ENCODE results near the gene PMM1. TPM values are rescaled to one million over a fixed set of nuclear protein-coding genes. Genes with fewer than 3 reads are reported as not detected.

PMM1 gene
- total and polyA plus RNA-seq, 2 of the 13 experiments (the other 11 are each of a cell fraction or from before 2014, with no cell fraction given) = 17.8 to 95.6 TPM

DNA sequence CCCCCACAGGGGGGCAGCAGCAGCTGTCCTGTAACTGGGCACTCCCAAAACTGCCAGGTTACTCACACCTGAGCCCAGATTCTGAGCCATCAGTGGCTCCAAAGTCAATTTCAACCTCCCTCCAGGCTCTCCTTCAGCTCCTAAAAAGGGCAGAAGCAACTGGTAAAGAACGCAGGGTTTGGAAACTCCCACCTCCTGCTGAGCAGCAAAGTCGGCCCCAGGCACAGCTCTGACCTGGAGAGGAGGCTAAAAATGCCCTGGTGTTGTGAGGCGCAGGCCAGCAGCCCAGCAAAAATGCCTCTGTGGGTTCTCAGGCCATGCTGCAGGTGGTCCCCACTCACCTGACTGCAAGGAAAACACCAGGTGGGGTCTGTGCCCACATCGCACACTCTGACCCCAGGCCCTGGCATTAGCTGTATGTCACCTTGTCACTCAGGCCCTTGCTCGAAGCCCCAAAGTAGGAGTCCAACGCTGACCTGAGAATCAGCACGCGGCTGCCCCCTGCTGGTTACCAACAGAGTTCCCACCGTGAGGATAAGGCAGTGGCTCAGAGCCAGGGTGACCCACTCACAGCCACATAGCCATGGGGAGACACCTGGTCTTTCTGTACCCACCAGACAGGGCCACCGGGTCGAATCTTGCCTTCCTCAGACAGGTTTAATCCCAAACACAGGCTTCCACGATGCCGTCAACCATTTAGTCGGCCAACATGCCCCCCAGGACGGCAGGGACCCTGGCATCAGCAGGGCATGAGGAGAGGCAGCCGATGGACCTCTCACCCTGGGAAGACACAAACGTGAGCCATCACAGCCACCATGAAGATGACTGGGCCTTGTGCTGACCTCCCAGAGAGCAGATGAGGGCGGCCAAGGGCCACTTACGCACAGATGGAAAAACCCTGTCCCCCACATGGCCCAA is 56.5 kb downstream of the PMM1 start (continued):
- no peak for TF ChIP-seq EP300 (IDR thresholded peaks at IDR 0.05; ENCODE audit: low read depth in 2 of 2, low read length in 2 of 2)
- no peak for TF ChIP-seq EP300 (CRISPR knock-in tag; IDR thresholded peaks at IDR 0.05; ENCODE audit: borderline replicate concordance)
- TF ChIP-seq SOX5 (CRISPR knock-in tag; IDR thresholded peaks at IDR 0.05; ENCODE audit: borderline replicate concordance) = no peak
- no peak for TF ChIP-seq ZNF777 (CRISPR knock-in tag; IDR thresholded peaks at IDR 0.05)
- TF ChIP-seq PAX8 (CRISPR knock-in tag; IDR thresholded peaks at IDR 0.05; ENCODE audit: borderline replicate concordance) = no peak
- no peak for TF ChIP-seq HIVEP1 (CRISPR knock-in tag; IDR thresholded peaks at IDR 0.05)
- no peak for TF ChIP-seq SMARCE1 (IDR thresholded peaks at IDR 0.05; ENCODE audit: borderline replicate concordance)
- no peak for TF ChIP-seq ZNF513 (CRISPR knock-in tag; conservative IDR thresholded peaks at IDR 0.05)
- TF ChIP-seq CTCF (CRISPR knock-in tag; IDR thresholded peaks at IDR 0.05) = peak; percentile 92
- no peak for TF ChIP-seq TBX3 (IDR thresholded peaks at IDR 0.05; ENCODE audit: borderline replicate concordance)
- TF ChIP-seq, protein P1, sequence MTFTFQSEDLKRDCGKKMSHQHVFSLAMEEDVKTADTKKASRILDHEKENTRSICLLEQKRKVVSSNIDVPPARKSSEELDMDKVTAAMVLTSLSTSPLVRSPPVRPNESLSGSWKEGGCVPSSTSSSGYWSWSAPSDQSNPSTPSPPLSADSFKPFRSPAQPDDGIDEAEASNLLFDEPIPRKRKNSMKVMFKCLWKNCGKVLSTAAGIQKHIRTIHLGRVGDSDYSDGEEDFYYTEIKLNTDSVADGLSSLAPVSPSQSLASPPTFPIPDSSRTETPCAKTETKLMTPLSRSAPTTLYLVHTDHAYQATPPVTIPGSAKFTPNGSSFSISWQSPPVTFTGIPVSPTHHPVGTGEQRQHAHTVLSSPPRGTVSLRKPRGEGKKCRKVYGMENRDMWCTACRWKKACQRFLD (CRISPR knock-in tag; IDR thresholded peaks at IDR 0.05; ENCODE audit: borderline replicate concordance) = no peak
- no peak for TF ChIP-seq POLR2AphosphoS2 (IDR thresholded peaks at IDR 0.05; ENCODE audit: low read depth, low read length)
- no peak for TF ChIP-seq GMEB2 (CRISPR knock-in tag; IDR thresholded peaks at IDR 0.05; ENCODE audit: low read depth)
- TF ChIP-seq TEAD3 (CRISPR knock-in tag; optimal IDR thresholded peaks at IDR 0.05; ENCODE audit: borderline replicate concordance) = peak; percentile 24
- peak; percentile 13; the same call in 1 of the 2 replicates for TF ChIP-seq ZNF263 (CRISPR knock-in tag; IDR thresholded peaks at IDR 0.05)
- no peak for TF ChIP-seq ZNF333 (CRISPR knock-in tag; IDR thresholded peaks at IDR 0.05; ENCODE audit: borderline replicate concordance)
- peak; percentile 45; the same call in 1 of the 2 replicates for TF ChIP-seq SALL1 (CRISPR knock-in tag; IDR thresholded peaks at IDR 0.05)
- no peak for TF ChIP-seq ZNF720 (CRISPR knock-in tag; IDR thresholded peaks at IDR 0.05)
- no peak for TF ChIP-seq MTF2 (CRISPR knock-in tag; IDR thresholded peaks at IDR 0.05; ENCODE audit: borderline replicate concordance)
- no peak for TF ChIP-seq TBX2 (CRISPR knock-in tag; IDR thresholded peaks at IDR 0.05; ENCODE audit: borderline replicate concordance)
- no peak for TF ChIP-seq NFYB (CRISPR knock-in tag; IDR thresholded peaks at IDR 0.05)
- no peak for TF ChIP-seq NCOA2 (CRISPR knock-in tag; IDR thresholded peaks at IDR 0.05)
- 0 out of 2 replicates have a peak, but pooled peaks have one; percentile 52 for TF ChIP-seq ZNF256 (CRISPR knock-in tag; conservative IDR thresholded peaks at IDR 0.05)
- 0 out of 2 replicates have a peak, but pooled peaks have one; percentile 14 for TF ChIP-seq SAP130 (CRISPR knock-in tag; IDR thresholded peaks at IDR 0.05; ENCODE audit: low read depth)
- 0 out of 2 replicates have a peak, but pooled peaks have one; percentile 25 for TF ChIP-seq ZNF451 (CRISPR knock-in tag; IDR thresholded peaks at IDR 0.05)

All from HepG2 (cell line).